Parathyroid adenoma (tissue), 2 donors: Measurements from ENCODE around the gene NAA11.

Experiments used
- H2AFZ ChIP-seq: fragments of 300-600 bp; sonication (generic); one replicate; pipeline ENCODE4 v1.7.0; 2017; ENCODE audit warnings: antibody characterized with exemption, mild to moderate bottlenecking
- H3K27ac ChIP-seq: fragments of 300-600 bp; sonication (generic); one replicate; pipeline ENCODE4 v1.7.0; 2017
- H3K27me3 ChIP-seq: fragments of 300-600 bp; sonication (generic); one replicate; pipeline ENCODE4 v1.7.0; 2017; ENCODE audit warnings: low read length; ENCODE audit not compliant: control insufficient read depth, insufficient read depth
- H3K36me3 ChIP-seq: fragments of 300-600 bp; sonication (generic); one replicate; pipeline ENCODE4 v1.7.0; 2017; ENCODE audit warnings: low read length; ENCODE audit not compliant: control insufficient read depth, insufficient read depth
- H3K4me1 ChIP-seq: fragments of 300-600 bp; sonication (generic); one replicate; pipeline ENCODE4 v1.7.0; 2017; ENCODE audit warnings: control low read depth
- H3K4me2 ChIP-seq: fragments of 300-600 bp; sonication (generic); one replicate; pipeline ENCODE4 v1.7.0; 2017; ENCODE audit warnings: low read length
- H3K4me3 ChIP-seq: fragments of 300-600 bp; sonication (generic); one replicate; pipeline ENCODE4 v1.7.0; 2017; ENCODE audit warnings: low read depth, low read length
- H3K79me2 ChIP-seq: fragments of 300-600 bp; sonication (generic); one replicate; pipeline ENCODE4 v1.7.0; 2017; ENCODE audit warnings: control low read depth
- H3K9ac ChIP-seq: fragments of 300-600 bp; sonication (generic); one replicate; pipeline ENCODE4 v1.7.0; 2017; ENCODE audit warnings: mild to moderate bottlenecking
- H3K9me3 ChIP-seq: fragments of 300-600 bp; sonication (generic); one replicate; pipeline ENCODE4 v1.7.0; 2017; ENCODE audit warnings: low read length; ENCODE audit not compliant: control insufficient read depth
- TF ChIP-seq, protein P1 (sequence below): fragments of 300-600 bp; sonication (generic); IDR thresholded peaks from one replicate; pipeline ENCODE4 v1.7.0; 2017; ENCODE audit warnings: antibody characterized with exemption, mild to moderate bottlenecking
- donor health status: primary hyperparathyroidism.

NAA11 gene

DNA sequence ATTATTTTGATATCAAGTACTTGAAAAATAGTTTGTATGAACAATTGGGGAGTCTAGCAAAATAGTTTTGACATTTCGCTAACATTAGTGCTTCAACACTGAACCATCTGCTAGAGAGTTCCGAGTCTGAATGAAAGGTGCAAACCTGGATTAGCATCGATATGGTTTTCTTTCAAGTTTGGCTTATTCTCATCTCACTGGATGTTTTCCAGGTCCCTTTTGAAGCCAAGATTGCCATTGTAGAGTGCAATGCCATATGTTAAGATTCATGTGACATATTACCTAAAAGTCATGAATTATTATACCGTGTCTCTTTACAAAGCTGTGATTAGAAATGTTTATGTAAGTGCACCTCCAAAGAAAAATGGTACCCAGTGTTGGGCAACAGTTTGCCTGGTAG, 36.8 kb upstream of the NAA11 start:
- no peak overlapping the region for H3K9ac ChIP-seq
- H3K4me3 ChIP-seq: no peak overlapping the region
- H3K4me2 ChIP-seq: no peak overlapping the region
- no peak overlapping the region for H2AFZ ChIP-seq
- no peaks in the 10 kb centered on the region for H3K36me3 ChIP-seq
- no peaks in the 10 kb centered on the region for H3K79me2 ChIP-seq
- no peaks in the 10 kb centered on the region for H3K9me3 ChIP-seq
- TF ChIP-seq, protein P1, sequence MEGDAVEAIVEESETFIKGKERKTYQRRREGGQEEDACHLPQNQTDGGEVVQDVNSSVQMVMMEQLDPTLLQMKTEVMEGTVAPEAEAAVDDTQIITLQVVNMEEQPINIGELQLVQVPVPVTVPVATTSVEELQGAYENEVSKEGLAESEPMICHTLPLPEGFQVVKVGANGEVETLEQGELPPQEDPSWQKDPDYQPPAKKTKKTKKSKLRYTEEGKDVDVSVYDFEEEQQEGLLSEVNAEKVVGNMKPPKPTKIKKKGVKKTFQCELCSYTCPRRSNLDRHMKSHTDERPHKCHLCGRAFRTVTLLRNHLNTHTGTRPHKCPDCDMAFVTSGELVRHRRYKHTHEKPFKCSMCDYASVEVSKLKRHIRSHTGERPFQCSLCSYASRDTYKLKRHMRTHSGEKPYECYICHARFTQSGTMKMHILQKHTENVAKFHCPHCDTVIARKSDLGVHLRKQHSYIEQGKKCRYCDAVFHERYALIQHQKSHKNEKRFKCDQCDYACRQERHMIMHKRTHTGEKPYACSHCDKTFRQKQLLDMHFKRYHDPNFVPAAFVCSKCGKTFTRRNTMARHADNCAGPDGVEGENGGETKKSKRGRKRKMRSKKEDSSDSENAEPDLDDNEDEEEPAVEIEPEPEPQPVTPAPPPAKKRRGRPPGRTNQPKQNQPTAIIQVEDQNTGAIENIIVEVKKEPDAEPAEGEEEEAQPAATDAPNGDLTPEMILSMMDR: no peak
- H3K4me1 ChIP-seq: no peaks in the 10 kb centered on the region
- no peak overlapping the region for H3K27ac ChIP-seq
- H3K27me3 ChIP-seq: no peaks in the 10 kb centered on the region

DNA sequence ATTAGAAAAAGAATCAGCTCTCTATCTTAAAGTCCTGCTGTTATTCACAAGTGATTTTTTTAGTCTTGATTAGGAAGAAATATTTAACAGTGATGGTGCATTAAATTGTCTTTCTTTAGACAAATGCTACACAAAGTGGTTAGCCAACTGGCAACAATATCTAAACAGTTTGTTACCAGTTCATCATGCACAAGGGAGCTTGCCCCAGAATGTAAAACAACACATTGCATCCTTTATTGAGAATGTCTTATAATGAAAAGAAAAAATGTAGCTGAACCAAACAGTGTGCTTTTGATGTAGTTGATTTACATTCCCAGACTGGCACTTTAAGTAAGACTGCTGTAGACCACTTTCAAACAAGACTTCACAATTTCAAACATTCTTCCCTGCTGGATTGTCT, 34.1 kb upstream of the NAA11 start:
- H3K36me3 ChIP-seq: no peaks in the 10 kb centered on the region
- no peaks in the 10 kb centered on the region for H3K9me3 ChIP-seq
- H2AFZ ChIP-seq: no peak overlapping the region
- no peak overlapping the region for H3K4me2 ChIP-seq
- no peaks in the 10 kb centered on the region for H3K4me1 ChIP-seq
- H3K27ac ChIP-seq: no peak overlapping the region
- H3K27me3 ChIP-seq: no peaks in the 10 kb centered on the region
- no peak overlapping the region for H3K4me3 ChIP-seq
- H3K9ac ChIP-seq: no peak overlapping the region
- TF ChIP-seq, protein P1: no peak
- no peaks in the 10 kb centered on the region for H3K79me2 ChIP-seq

DNA sequence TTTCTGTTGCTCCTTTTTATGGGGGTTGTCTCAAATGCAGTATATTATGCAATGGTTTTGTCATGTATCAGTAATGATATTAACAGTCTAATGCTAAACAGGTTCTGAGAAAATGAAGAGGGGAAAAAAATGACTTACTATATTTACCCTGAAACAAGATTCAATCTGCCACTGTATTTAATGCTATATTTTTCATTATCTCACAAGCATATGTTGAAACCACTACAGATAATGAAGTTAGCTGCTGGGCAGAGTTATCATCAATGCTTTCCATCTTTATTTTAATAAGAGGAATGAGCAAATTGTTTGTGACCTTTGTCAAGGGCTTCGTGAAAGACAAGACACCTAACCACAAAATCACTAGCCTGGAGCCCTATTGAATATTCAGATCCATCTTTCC, 32.6 kb upstream of the NAA11 start:
- H3K9me3 ChIP-seq: no peaks in the 10 kb centered on the region
- TF ChIP-seq, protein P1: no peak
- H3K27me3 ChIP-seq: no peaks in the 10 kb centered on the region
- H3K4me2 ChIP-seq: no peak overlapping the region
- H3K27ac ChIP-seq: no peak overlapping the region
- H3K4me3 ChIP-seq: no peak overlapping the region
- no peak overlapping the region for H2AFZ ChIP-seq
- no peak overlapping the region for H3K9ac ChIP-seq
- H3K79me2 ChIP-seq: no peaks in the 10 kb centered on the region
- H3K36me3 ChIP-seq: no peaks in the 10 kb centered on the region
- H3K4me1 ChIP-seq: no peaks in the 10 kb centered on the region

DNA sequence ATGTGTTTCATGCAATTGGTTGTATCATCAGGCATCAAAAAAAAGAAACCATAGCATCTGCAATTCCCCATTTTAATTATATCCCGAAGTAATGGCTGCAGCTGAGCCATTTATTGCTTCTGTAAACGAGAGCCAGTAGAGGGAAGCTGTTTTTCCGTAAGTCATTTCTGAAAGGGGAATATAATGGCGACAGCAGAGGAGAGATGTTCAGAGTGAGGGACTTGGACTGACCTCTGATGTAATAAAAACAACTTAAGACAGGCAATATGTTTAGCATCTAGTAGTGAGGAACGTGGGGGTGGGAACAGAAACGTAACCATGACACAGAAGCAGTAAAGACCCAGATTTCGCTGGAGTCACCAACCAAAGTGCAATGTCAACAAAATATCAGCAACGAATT, 31.5 kb upstream of the NAA11 start:
- Histone ChIP-seq H3K36me3 (no peaks in the 10 kb centered on the region), H3K4me2 (no peak overlapping the region), H3K79me2 (no peaks in the 10 kb centered on the region), H3K4me1 (no peaks in the 10 kb centered on the region), H3K27ac (no peak overlapping the region), H2AFZ (no peak overlapping the region), H3K9ac (no peak overlapping the region), H3K4me3 (no peak overlapping the region), H3K9me3 (no peaks in the 10 kb centered on the region), H3K27me3 (no peaks in the 10 kb centered on the region)
- TF ChIP-seq, protein P1: no peak

GRCh38 chr4:79353075-79353474, 27.2 kb upstream of the NAA11 start:
- H3K27me3 ChIP-seq: no peaks in the 10 kb centered on the region

More at GRCh38 chr4:79353075-79353474, 27.2 kb upstream of the NAA11 start:
- Histone ChIP-seq H3K9me3 (no peaks in the 10 kb centered on the region), H2AFZ (no peak overlapping the region), H3K9ac (no peak overlapping the region), H3K36me3 (no peaks in the 10 kb centered on the region), H3K4me3 (no peak overlapping the region), H3K4me1 (no peaks in the 10 kb centered on the region), H3K27ac (no peak overlapping the region), H3K4me2 (no peak overlapping the region), H3K79me2 (no peaks in the 10 kb centered on the region)
- TF ChIP-seq, protein P1: no peak
